Adrenal gland (tissue), 12 donors: ENCODE data around the gene NFIB. TPM values are rescaled to one million over a fixed set of nuclear protein-coding genes. Genes with fewer than 3 reads are reported as not detected.
A peak's percentile ranks its signal among the peaks of the same experiment; 100 is the strongest.

Experiments used
- DNase-seq, 7 donors: peaks; one replicate each; pipeline ENCODE4 v3.0.0-alpha.2; 2019 to 2020
- H3K27ac ChIP-seq, 5 donors: fragments of 200-600 bp; sonication (generic) in 4 of 5; 1 replicate in 3 of 5; 2 replicates in 2 of 5; pipeline versions ENCODE4 v1.5.1 to v1.8.0; 2016 to 2020; ENCODE audit warnings: mild to moderate bottlenecking in 1 of 5
- H3K27me3 ChIP-seq: fragments of 200-600 bp; 2 replicates; pipeline ENCODE4 v1.8.0; 2021
- H3K36me3 ChIP-seq, 2 donors: fragments of 200-600 bp; replicated peaks in 1 of 2; 1 replicate in 1 of 2; 2 replicates in 1 of 2; pipeline versions ENCODE4 v1.5.1 to v1.8.0; 2018 to 2022
- H3K4me1 ChIP-seq, 2 donors: fragments of 200-600 bp; replicated peaks in 1 of 2; 1 replicate in 1 of 2; 2 replicates in 1 of 2; pipeline versions ENCODE4 v1.5.1 to v1.8.0; 2018 to 2021
- H3K4me3 ChIP-seq, 4 donors: fragments of 200-600 bp; sonication (generic) in 3 of 4; one replicate each; pipeline ENCODE4 v1.5.1; 2016 to 2018
- H3K9me3 ChIP-seq, 3 donors: fragments of 200-600 bp; sonication (generic) in 1 of 3; replicated peaks in 1 of 3; 1 replicate in 2 of 3; 2 replicates in 1 of 3; pipeline versions ENCODE4 v1.5.1 to v1.8.0; 2016 to 2021
- CTCF ChIP-seq, 6 experiments: fragments of 450-650 bp in 4 of 6; fragments of 200-600 bp in 2 of 6; sonication (generic) in 1 of 6; IDR thresholded peaks; 1 replicate in 5 of 6; 2 replicates in 1 of 6; pipeline versions ENCODE4 v1.5.1 to v1.8.0; 2016 to 2021; ENCODE audit warnings: antibody characterized with exemption in 6 of 6, mild to moderate bottlenecking in 2 of 6, moderate library complexity in 1 of 6
- POLR2A ChIP-seq, 2 donors: fragments of 450-650 bp; IDR thresholded peaks; one replicate each; pipeline ENCODE4 v1.6.1; 2017; ENCODE audit warnings: antibody characterized with exemption in 2 of 2, mild to moderate bottlenecking in 2 of 2, moderate library complexity in 1 of 2
- WGBS, 4 donors: extraction: QIAGEN DNeasy Blood & Tissue Kit in 2 of 4; methylation state at CpG; one replicate each; pipeline versions ENCODE4 v1.1.5 to v1.1.7; 2013 to 2017; 5-methylcytosine and 5-hydroxymethylcytosine counted together
- intact Hi-C, 2 donors: fragments of 100-400 bp; cut with DNase I; formaldehyde crosslinking; loops; one replicate each; pipeline versions ENCODE4 v1.14.1 to v1.15.0; 2022 to 2023
- polyA plus RNA-seq, 3 donors: library from polyadenylated mRNA; stranded (reverse); fragments of 200-250 nt in 2 of 3; fragments of 350-450 nt in 1 of 3; fragmentation: Illumina TruSeq in 1 of 3; extraction: RNeasy Lipid Tissue Mini Kit (QIAGEN cat#74804) in 1 of 3; gene quantifications; one replicate each; pipeline ENCODE4 v1.2.3, GENCODE V29; 2013 to 2014
- total RNA-seq, 9 donors: library from RNA; depleted of rRNA in 4 of 9; stranded (reverse); fragments of >200 nt in 4 of 9; fragments of 120-200 nt in 1 of 9; fragmentation: NEBNext Ultra II Directional in 1 of 9; extraction: Animal tissue kit (Norgen Biotek cat#: 25700) in 1 of 9; gene quantifications; one replicate each; pipeline versions ENCODE4 v1.1.0 to v1.2.4, GENCODE V29; 2013 to 2023
- donor health status: healthy with polysubstance abuse.
- donor health status: Bipolar disorder and iron deficiency.
- donor health status: DM: yes; HTN: yes; CAD: no.
- donor health status: DM: no; HTN: no; CAD: no.
- donor health status: DM: no; HTN: no; CAD: no.
- donor health status: DM: yes; HTN: yes; CAD: no.

NFIB gene
- total and polyA plus RNA-seq, 12 donors, result 10.9 to 84.1 (median 43.0) TPM

- peak overlapping the region in 1 of 5 donors; percentile 21 for H3K27ac ChIP-seq
- DNase-seq, result no peak
- H3K27me3 ChIP-seq, result no peaks in the 10 kb centered on the region
- TF ChIP-seq POLR2A (IDR thresholded peaks at IDR 0.05) (no peak), CTCF (IDR thresholded peaks at IDR 0.05) (no peak)
- no peak overlapping the region for H3K4me3 ChIP-seq
- WGBS, 4 donors, result 56 to 60% (median 58%) methylated on average over 4 of the region's 4 CpGs
- H3K36me3 ChIP-seq, result no peaks in the 10 kb centered on the region
- peaks cover 3 to 36% of the 10 kb centered on the region in 2 donors for H3K4me1 ChIP-seq
- intact Hi-C loops, result no loop called here
- H3K9me3 ChIP-seq, result no peaks in the 10 kb centered on the region
These were observed 75.4 kb downstream of the NFIB start for GRCh38 chr9:14238518-14238917.

- DNase-seq, result peak in 3 of 7 donors; percentile 31 to 41 (median 36)
- no peaks in the 10 kb centered on the region for H3K36me3 ChIP-seq
- WGBS, 4 donors, result 43 to 57% (median 52%) methylated on average over 3 of the region's 3 CpGs
- H3K4me1 ChIP-seq, result peaks cover 3 to 36% of the 10 kb centered on the region in 2 donors
- TF ChIP-seq POLR2A (IDR thresholded peaks at IDR 0.05), result no peak
- no peak for TF ChIP-seq CTCF (IDR thresholded peaks at IDR 0.05)
- H3K27me3 ChIP-seq, result no peaks in the 10 kb centered on the region
- H3K4me3 ChIP-seq, result no peak overlapping the region
- H3K9me3 ChIP-seq, result no peaks in the 10 kb centered on the region
- intact Hi-C loops, result no loop called here
- peak overlapping the region in 2 of 5 donors; percentile 18 to 21 for H3K27ac ChIP-seq
These were observed 75.9 kb downstream of the NFIB start for GRCh38 chr9:14238079-14238478.

- WGBS, 4 donors, result 55 to 75% (median 65%) methylated on average over 1 of the region's 1 CpG
- Histone ChIP-seq H3K27me3 (no peaks in the 10 kb centered on the region), H3K9me3 (no peaks in the 10 kb centered on the region), H3K27ac (no peak overlapping the region), H3K36me3 (no peaks in the 10 kb centered on the region), H3K4me3 (no peak overlapping the region), H3K4me1 (peaks cover 0 to 36% of the 10 kb centered on the region in 2 donors)
- intact Hi-C loops, result no loop called here
- TF ChIP-seq POLR2A (IDR thresholded peaks at IDR 0.05) (no peak), CTCF (IDR thresholded peaks at IDR 0.05) (no peak)
- no peak for DNase-seq
These were observed 77.3 kb downstream of the NFIB start for GRCh38 chr9:14236591-14236990.

- intact Hi-C loops, result no loop called here
- DNase-seq, result no peak
- no peaks in the 10 kb centered on the region for H3K9me3 ChIP-seq
- 85 to 93% (median 89%) methylated on average over 8 of the region's 8 CpGs for WGBS, 4 donors
- no peak for TF ChIP-seq CTCF (IDR thresholded peaks at IDR 0.05)
- TF ChIP-seq POLR2A (IDR thresholded peaks at IDR 0.05), result no peak
- no peaks in the 10 kb centered on the region for H3K27me3 ChIP-seq
- peaks cover 0 to 24% of the 10 kb centered on the region in 2 donors for H3K4me1 ChIP-seq
- no peaks in the 10 kb centered on the region for H3K36me3 ChIP-seq
- H3K27ac ChIP-seq, result no peak overlapping the region
- H3K4me3 ChIP-seq, result no peak overlapping the region
These were observed 81.8 kb downstream of the NFIB start for GRCh38 chr9:14232111-14232510.
